Keratinocyte (primary cell): ENCODE data around the gene GSTT4.
"Not testable (repeated sequence)": the region's sequence is repeated elsewhere in the genome, so short reads cannot be mapped to it uniquely, and the experiment has no call there.

ENCODE experiments used
- CTCF ChIP-seq, 3 experiments: IDR thresholded peaks in 1 of 3; conservative IDR thresholded peaks in 1 of 3; optimal IDR thresholded peaks in 1 of 3; 2 replicates in 2 of 3; 3 replicates in 1 of 3; pipeline versions ENCODE3 to v1.5.1; 2011; ENCODE audit warnings: low read length in 3 of 3, mild to moderate bottlenecking in 3 of 3, moderate library complexity in 2 of 3, control low read depth in 1 of 3, inconsistent platforms in 1 of 3; ENCODE audit not compliant: insufficient read depth in 2 of 3; ENCODE audit errors: extremely low read depth in 1 of 3
- EZH2 ChIP-seq: IDR thresholded peaks from one replicate; pipeline ENCODE4 v1.6.1; 2012; ENCODE audit warnings: inconsistent platforms, mild to moderate bottlenecking, low read length, moderate library complexity

- TF ChIP-seq CTCF (optimal IDR thresholded peaks at IDR 0.05 in 1 of 3, IDR thresholded peaks at IDR 0.05 in 1 of 3, conservative IDR thresholded peaks at IDR 0.05 in 1 of 3; ENCODE audit: extremely low read depth in 1 of 3, insufficient read depth in 2 of 3, low read length in 3 of 3); EZH2: not testable (repeated sequence)
Observed at GRCh38 chr22:23949764-23950163, 55.5 kb downstream of the GSTT4 start.
